Mesenteric fat pad (tissue), 1 donor: ENCODE results near the gene APP. TPM values are rescaled to one million over a fixed set of nuclear protein-coding genes. Genes with fewer than 3 reads are reported as not detected.

Experiments used
- DNase-seq: peaks from one replicate; pipeline ENCODE4 v3.0.0-alpha.2; 2020; ENCODE audit warnings: low spot score
- total RNA-seq: library from RNA; stranded (reverse); fragmentation: NEBNext Ultra II Directional; extraction: Animal tissue kit (Norgen Biotek cat#: 25700); gene quantifications from one replicate; pipeline ENCODE4 v1.2.1, GENCODE V29; 2021
- donor health status: DM: yes; HTN: yes; CAD: no.

The APP gene
- total RNA-seq, 1 donor from 2014 or later = 317 TPM

DNA sequence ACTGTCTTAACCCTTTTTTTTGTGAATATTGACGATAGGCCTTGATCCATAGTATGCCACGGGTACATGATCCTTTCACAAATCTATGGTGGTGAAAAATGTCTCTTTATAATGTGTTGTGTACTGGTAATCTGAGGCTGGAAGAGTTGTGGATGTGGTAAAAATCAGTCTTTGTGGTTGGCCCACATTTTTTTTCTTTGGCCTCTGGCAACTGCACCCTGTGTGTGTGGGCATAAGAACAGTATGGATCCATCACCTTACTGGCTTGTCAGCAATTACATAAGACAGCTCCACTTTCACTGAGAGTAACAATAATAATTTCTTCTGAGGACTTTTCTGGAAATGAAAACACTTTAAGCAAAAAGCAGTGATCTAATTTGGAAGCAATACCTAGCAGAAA lies 334.2 kb downstream of the APP start:
- no peak for DNase-seq

DNA sequence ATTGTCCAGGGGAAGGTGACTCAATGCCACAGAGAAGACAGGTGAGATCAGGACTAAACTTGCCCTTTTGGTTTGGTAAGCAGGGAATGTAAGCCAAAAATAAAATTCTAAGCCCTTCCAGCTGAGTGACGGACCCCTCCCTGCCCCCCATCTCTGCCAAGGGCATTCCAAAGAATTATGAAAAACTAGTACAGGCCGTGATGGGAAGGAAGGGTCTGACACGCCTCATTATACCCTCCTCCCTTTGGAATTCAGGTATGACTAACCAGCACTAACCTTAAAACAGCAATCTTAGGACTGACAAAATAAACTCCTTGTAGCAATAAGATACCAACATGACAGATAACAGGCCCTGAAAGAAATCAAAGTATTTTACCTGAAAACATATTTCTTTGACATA lies 336.2 kb downstream of the APP start:
- no peak for DNase-seq

DNA sequence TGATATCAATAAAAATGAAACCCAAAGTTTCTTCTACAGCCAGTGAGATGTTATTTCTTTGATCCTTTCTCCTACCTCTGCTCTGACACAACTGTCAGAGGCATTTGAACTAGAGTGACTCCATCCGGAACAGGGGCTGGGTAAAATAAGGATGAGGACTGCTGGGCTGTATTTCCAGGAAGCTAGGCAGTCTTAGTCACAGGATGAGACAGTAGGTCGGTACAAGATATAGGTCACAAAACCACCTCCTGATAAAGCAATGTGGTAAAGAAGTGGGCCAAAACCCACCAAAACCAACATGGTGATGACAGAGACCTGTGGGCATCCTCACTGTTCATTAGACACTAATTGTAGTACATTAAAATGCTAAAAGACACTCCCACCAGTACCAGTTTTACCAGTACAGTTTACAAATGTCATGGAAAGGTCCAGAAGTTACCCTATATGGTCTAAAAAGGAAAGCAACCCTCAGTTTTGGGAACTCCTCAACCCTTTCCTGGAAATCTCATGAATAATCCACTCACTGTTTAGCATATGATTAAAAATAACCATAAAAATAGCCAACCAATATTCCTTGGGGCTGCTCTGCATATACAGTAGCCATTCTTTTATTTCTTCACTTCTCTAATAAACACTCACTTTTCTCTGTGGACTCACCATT lies 339.1 kb downstream of the APP start:
- DNase-seq = no peak
